C1 segment of cervical spinal cord (tissue), 14 donors: ENCODE data around the gene COL20A1.

Experiments used
- DNase-seq, 14 donors: peaks; one replicate each; lab custom pipeline; 2025; lab: John Stamatoyannopoulos, UW

Gene COL20A1

GRCh38 chr20:63347081-63347741, 54.2 kb downstream of the COL20A1 start:
- DNase-seq = no peak

DNA sequence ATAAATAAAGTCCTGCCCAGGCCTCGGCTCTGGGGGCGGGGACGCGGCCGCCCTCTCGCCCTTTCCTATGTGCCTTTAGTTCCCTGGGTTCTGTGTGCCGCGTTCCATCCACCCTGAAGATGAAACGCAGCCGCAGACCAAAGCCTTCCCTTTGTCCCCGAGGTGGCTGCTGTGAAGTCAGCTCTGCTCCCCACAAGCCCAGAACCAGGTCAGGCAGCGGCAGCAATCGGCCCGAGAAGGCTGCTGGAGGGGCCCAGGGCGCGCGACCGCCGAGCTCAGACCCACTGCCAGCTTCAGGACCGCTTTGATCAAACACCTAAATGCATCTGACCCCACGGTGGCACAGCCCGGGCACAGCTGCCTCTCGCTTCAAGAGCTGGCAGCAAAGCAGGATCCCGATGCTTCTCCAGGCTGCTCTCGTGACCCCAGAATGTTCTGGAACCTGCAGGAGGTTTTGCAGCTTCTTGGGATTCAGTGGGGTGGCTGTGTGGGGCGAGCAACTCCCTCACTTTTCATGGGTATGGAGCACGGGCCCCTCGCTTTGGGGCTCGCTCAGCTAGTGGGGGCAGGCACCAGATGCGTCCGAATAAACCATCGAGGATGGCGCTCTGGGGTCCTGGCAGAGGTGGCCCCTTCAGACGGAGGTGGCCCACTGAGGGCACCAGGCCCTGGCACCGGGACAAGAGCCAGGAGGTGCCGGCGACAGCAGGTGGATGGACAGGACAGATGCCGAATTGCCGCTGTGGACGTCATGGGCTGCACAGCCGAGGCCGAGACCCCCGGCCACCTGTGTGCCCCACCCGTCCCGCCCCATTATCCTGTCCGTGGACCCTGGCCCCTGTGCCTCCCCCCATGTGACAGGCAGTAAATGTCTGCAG, 55.2 kb downstream of the COL20A1 start:
- no peak for DNase-seq

GRCh38 chr20:63348828-63349515, 56.0 kb downstream of the COL20A1 start:
- DNase-seq = no peak

DNA sequence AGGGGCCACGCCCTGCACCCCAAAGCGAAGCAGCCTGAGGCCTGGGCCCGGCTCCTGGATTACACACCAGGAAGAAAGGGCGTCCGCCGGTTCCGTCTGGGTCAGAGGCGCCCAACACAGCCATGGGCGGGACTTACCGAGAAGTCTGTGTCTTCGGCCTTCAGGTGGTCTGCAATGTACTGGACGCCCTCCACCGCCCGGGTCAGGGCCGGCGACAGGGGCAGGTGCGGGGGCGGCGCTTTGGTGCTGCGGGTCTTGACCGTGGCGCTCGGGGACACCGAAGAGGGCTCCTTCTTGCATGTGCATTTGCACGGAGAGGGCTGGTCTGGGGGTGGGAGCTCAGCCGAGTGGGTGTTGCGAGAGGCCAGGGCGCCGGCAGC, 56.5 kb downstream of the COL20A1 start:
- DNase-seq = no peak

GRCh38 chr20:63350196-63350595, 57.2 kb downstream of the COL20A1 start:
- DNase-seq = no peak

GRCh38 chr20:63350597-63351325, 57.8 kb downstream of the COL20A1 start:
- no peak for DNase-seq

- DNase-seq = no peak
Observed at GRCh38 chr20:63351326-63351700, 58.3 kb downstream of the COL20A1 start.

DNA sequence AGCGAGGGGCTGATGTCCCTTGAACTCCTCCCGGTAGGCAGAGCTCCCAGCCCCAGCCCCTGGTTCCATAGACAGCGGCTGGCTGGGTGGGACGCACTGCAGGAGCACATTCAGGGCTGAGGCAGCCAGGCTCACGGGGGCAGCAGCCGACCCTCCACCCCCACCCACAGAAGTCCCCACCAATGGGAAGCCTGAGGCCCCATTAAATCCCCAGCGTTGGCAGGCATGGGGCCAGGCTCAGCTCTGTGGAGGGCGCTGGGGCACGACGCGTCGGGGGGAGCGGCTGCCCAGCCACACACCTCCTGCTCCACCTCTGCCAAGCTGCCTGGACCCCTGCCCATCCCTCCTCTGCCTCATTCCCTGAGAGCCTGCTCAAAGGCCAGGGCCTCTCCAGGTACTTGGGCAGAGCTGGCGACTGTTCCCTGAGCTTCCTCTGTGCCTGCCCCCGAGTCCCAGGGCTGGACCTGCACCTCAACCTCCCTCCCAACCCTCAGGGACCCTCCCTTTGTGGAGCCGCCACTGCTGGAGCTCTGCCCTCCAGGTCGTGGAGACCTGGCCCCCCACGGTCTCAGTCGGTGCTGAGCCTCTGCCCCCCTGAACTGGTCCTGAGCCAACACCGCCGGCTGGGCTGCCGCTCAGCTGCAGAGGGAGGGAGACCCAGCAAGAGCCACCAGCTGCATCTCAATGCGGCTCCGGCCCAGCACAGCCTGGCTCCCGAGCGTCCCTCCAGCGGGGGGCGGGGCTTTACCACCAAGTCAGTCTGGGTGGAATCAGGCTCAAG, 59.0 kb downstream of the COL20A1 start:
- DNase-seq = peak in 11 of 14 donors; percentile 4 to 78 (median 33)

GRCh38 chr20:63352811-63353221, 59.8 kb downstream of the COL20A1 start:
- peak in 1 of 14 donors; percentile 31 for DNase-seq

DNA sequence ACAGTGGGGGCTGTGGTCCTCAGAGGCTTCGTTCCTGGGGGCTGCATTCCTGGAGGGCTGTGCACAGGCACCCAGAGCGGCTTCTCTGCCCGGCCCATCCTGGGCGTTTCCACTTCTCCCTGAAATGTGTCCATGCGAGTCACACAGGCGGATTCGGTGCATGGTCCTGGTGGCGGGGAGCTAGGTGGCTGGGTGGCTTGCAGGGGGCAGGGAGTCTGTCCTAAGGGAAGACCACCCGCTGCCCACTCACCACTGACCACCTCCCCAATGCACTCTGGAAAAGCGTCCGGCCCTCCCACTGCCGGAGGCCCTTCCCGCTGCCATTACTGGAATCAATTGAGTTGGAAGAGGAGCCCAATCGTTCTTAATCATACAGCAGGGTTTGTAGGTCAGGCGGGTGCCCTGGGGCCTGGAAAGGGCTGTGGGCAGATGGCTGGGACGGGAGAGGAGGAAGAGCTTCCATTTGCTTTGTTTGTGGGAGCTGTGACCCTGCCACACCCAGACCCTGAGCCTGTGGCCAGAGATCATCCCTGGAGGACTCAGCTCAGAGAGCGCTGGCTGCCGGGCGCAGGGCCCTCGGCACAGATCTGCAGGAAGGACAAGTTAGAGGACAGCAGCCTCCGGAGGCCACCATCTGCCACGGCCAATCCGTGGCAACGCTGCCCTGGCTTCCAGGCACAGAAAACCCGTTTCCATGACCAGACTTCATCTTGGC, 61.8 kb downstream of the COL20A1 start:
- no peak for DNase-seq

DNA sequence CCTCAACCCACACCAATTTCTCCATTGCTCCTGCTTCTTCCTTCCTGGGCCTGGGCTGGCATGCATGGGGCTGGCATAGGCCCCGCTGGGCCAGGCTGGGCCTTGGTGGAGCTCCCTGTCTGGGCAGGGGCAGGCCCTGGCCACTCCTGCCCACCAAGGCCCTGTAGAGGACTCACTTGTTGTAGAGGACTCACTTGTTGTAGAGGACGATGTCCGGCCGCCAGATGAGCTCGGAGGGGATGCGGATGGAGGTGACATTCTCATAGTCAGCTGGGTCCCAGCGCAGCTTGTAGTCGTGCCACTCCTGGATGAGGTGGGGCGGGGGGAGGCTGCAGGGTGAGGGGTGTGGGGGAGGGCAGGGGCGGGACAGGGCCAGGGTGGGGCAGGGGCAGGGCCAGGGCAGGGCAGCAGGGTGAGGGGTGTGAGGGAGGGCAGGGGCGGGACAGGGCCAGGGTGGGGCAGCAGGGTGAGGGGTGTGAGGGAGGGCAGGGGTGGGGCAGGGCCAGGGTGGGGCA, 62.9 kb downstream of the COL20A1 start:
- no peak for DNase-seq

DNA sequence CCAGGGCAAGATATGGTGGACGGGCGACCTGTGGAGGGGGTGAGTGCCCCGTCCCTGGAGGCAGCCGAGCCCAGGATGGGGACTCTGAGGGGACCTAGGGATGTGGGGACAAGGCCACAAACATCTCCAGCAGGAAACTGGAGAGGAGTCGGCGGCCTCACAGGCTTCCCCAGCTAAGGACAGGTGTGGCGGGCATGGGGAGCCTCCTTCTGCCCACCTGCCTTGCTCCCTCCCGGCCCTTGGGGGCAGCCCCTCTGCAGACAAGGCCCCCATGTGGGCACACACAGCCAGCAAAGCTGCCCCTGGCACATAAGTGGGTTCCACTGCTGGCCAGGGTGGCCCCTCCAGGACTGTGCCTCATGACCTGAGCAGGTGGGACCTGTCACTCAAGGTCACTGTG, 63.5 kb downstream of the COL20A1 start:
- DNase-seq = no peak

GRCh38 chr20:63356931-63357879, 64.2 kb downstream of the COL20A1 start:
- DNase-seq = no peak

- peak in 1 of 14 donors; percentile 7 for DNase-seq
Observed at GRCh38 chr20:63357921-63358905, 65.2 kb downstream of the COL20A1 start.

GRCh38 chr20:63359164-63359934, 66.4 kb downstream of the COL20A1 start:
- DNase-seq = no peak

GRCh38 chr20:63359937-63360849, 67.2 kb downstream of the COL20A1 start:
- no peak for DNase-seq
